ENCODE results near the gene ALOX5AP. TPM values are rescaled to one million over a fixed set of nuclear protein-coding genes. Genes with fewer than 3 reads are reported as not detected.

Gene ALOX5AP
- total and polyA plus RNA-seq, 2 donors (not counting 1 experiment from before 2014, with no cell fraction given): 0.17 to 0.25 TPM

DNA sequence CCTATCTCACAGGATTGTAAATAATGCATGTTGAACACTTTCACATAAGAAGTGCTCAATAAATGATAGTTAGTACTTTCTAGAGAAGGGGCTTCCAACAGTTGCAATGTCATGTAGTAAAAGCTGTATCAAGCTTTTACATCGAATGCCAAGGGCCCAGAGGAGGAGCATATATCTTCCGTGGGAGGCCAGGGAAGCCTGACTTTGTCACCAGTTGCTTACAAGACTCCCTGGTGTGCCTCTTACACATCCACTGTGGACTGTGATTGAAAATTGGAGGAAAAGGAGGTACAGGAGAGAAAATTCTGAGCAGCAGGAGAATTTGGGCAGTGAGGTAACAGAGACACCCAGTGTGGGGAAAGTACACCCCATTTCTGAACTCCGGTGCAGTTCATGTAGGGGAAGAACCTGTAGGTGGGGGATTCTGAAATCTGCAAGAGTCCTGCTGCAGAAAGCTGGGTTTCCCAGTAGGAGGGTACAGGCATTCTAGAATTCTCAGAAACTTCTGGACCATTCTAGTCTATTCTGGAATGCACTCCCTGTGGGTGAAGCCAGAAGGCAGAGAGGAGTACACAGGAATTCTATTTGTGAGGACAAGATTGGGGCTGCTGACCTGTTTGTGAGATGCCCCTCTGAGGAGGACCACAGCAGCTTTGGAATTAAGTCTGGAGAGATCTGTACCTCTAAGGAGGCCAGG is 54.0 kb downstream of the ALOX5AP start:
- Histone ChIP-seq H4K20me1 (ENCODE audit: control insufficient read depth, extremely low read depth, insufficient read depth, low read length) (no peaks in the 10 kb centered on the region), H3K36me3 (ENCODE audit: control insufficient read depth, insufficient read depth, low read length) (no peaks in the 10 kb centered on the region), H3K79me2 (ENCODE audit: control insufficient read depth, insufficient read depth, low read length) (no peaks in the 10 kb centered on the region), H3K9ac (ENCODE audit: insufficient read depth, low read length) (no peak overlapping the region), H3K4me3 (replicated peaks in 1 of 4; ENCODE audit: control extremely low read depth in 1 of 4, insufficient read depth in 1 of 4, low read depth in 3 of 4, low read length in 4 of 4) (no peak overlapping the region), H3K9me3 (ENCODE audit: control insufficient read depth, insufficient read depth, low read depth, low read length) (no peaks in the 10 kb centered on the region), H2AFZ (ENCODE audit: low read length) (no peak overlapping the region), H3K27me3 (ENCODE audit: control insufficient read depth, insufficient read depth, low read length) (no peaks in the 10 kb centered on the region), H3K27ac (ENCODE audit: insufficient read depth, low read length) (no peak overlapping the region), H3K4me1 (ENCODE audit: control insufficient read depth, extremely low read depth, insufficient read depth, low read length) (peaks cover 18% of the 10 kb centered on the region), H3K4me2 (ENCODE audit: extremely low read depth, insufficient read depth, low read length) (no peak overlapping the region)
- DNase-seq (ENCODE audit: low read depth in 2 of 2): no peak
- TF ChIP-seq, protein P1, sequence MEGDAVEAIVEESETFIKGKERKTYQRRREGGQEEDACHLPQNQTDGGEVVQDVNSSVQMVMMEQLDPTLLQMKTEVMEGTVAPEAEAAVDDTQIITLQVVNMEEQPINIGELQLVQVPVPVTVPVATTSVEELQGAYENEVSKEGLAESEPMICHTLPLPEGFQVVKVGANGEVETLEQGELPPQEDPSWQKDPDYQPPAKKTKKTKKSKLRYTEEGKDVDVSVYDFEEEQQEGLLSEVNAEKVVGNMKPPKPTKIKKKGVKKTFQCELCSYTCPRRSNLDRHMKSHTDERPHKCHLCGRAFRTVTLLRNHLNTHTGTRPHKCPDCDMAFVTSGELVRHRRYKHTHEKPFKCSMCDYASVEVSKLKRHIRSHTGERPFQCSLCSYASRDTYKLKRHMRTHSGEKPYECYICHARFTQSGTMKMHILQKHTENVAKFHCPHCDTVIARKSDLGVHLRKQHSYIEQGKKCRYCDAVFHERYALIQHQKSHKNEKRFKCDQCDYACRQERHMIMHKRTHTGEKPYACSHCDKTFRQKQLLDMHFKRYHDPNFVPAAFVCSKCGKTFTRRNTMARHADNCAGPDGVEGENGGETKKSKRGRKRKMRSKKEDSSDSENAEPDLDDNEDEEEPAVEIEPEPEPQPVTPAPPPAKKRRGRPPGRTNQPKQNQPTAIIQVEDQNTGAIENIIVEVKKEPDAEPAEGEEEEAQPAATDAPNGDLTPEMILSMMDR (conservative IDR thresholded peaks at IDR 0.05 in 1 of 2, IDR thresholded peaks at IDR 0.05 in 1 of 2; ENCODE audit: low read depth in 1 of 2, low read length in 2 of 2): no peak
- TF ChIP-seq EZH2 (IDR thresholded peaks at IDR 0.05; ENCODE audit: low read length, missing control alignments): no peak

DNA sequence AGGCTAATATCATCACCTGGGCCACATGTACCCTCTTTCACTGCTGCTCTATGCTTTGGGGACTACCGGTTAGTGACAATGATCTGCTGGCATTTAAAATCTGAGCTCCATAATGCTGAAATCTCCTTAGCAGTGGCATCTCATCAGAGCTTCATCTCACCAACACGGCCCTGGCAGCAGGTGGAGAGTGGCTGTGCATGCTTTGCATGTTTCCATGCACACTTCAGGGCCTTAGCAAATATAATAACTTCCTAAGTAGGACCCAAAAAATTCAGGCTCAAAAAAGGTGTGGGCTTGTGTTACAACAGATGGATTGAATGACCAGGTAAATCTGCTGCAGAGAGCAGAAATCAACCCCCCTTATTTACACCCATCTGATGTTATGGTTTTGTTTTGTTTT is 55.2 kb downstream of the ALOX5AP start:
- TF ChIP-seq, protein P1 (conservative IDR thresholded peaks at IDR 0.05 in 1 of 2, IDR thresholded peaks at IDR 0.05 in 1 of 2; ENCODE audit: low read depth in 1 of 2, low read length in 2 of 2): no peak
- no peak for TF ChIP-seq EZH2 (IDR thresholded peaks at IDR 0.05; ENCODE audit: low read length, missing control alignments)
- H3K4me1 ChIP-seq (ENCODE audit: control insufficient read depth, extremely low read depth, insufficient read depth, low read length): peaks cover 18% of the 10 kb centered on the region
- H4K20me1 ChIP-seq (ENCODE audit: control insufficient read depth, extremely low read depth, insufficient read depth, low read length): no peaks in the 10 kb centered on the region
- no peak overlapping the region for H3K27ac ChIP-seq (ENCODE audit: insufficient read depth, low read length)
- H3K36me3 ChIP-seq (ENCODE audit: control insufficient read depth, insufficient read depth, low read length): no peaks in the 10 kb centered on the region
- H3K9ac ChIP-seq (ENCODE audit: insufficient read depth, low read length): no peak overlapping the region
- no peak for DNase-seq (ENCODE audit: low read depth in 2 of 2)
- no peak overlapping the region for H3K4me2 ChIP-seq (ENCODE audit: extremely low read depth, insufficient read depth, low read length)
- no peaks in the 10 kb centered on the region for H3K27me3 ChIP-seq (ENCODE audit: control insufficient read depth, insufficient read depth, low read length)
- H3K9me3 ChIP-seq (ENCODE audit: control insufficient read depth, insufficient read depth, low read depth, low read length): no peaks in the 10 kb centered on the region
- H3K79me2 ChIP-seq (ENCODE audit: control insufficient read depth, insufficient read depth, low read length): no peaks in the 10 kb centered on the region
- no peak overlapping the region for H3K4me3 ChIP-seq (replicated peaks in 1 of 4; ENCODE audit: control extremely low read depth in 1 of 4, insufficient read depth in 1 of 4, low read depth in 3 of 4, low read length in 4 of 4)
- H2AFZ ChIP-seq (ENCODE audit: low read length): no peak overlapping the region

DNA sequence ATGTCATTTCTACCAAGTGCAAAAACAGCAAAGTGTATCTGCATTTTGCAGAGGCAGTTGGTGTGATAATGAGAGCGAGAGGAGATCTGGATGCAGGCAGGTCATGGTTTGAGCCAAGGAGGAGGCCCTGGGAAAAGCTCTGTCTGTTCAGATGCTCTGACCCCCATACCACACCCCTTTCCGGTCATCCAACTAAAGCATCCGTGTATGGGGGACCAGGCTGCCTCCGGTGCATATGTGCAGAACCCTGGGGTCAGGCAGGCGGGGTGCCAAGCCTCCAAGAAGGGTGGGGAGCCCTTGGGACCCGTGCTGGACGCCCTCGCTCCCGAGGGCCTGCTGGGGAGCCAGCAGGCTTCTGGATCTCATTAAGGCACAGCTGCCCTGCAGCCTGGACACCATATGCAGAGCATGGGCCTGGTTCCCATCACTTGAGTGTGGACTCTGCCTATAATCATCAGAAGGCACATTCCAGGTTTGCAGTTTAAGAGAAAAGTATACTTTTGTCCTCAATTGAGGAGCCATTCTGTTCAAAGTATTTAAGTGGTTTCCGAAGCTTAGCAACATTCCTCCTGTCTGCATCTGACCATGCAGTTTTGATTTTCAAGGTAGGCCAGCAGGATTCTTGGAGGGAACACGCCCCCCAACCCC is 56.1 kb downstream of the ALOX5AP start:
- Histone ChIP-seq H3K27me3 (ENCODE audit: control insufficient read depth, insufficient read depth, low read length) (no peaks in the 10 kb centered on the region), H2AFZ (ENCODE audit: low read length) (no peak overlapping the region), H4K20me1 (ENCODE audit: control insufficient read depth, extremely low read depth, insufficient read depth, low read length) (no peaks in the 10 kb centered on the region), H3K4me3 (replicated peaks in 1 of 4; ENCODE audit: control extremely low read depth in 1 of 4, insufficient read depth in 1 of 4, low read depth in 3 of 4, low read length in 4 of 4) (no peak overlapping the region), H3K9ac (ENCODE audit: insufficient read depth, low read length) (no peak overlapping the region), H3K79me2 (ENCODE audit: control insufficient read depth, insufficient read depth, low read length) (no peaks in the 10 kb centered on the region), H3K36me3 (ENCODE audit: control insufficient read depth, insufficient read depth, low read length) (no peaks in the 10 kb centered on the region), H3K4me1 (ENCODE audit: control insufficient read depth, extremely low read depth, insufficient read depth, low read length) (peaks cover 20% of the 10 kb centered on the region), H3K9me3 (ENCODE audit: control insufficient read depth, insufficient read depth, low read depth, low read length) (no peaks in the 10 kb centered on the region), H3K4me2 (ENCODE audit: extremely low read depth, insufficient read depth, low read length) (peak overlapping the region; percentile 48), H3K27ac (ENCODE audit: insufficient read depth, low read length) (peak overlapping the region; percentile 15)
- DNase-seq (ENCODE audit: low read depth in 2 of 2): peak; percentile 39 to 55
- TF ChIP-seq, protein P1 (conservative IDR thresholded peaks at IDR 0.05 in 1 of 2, IDR thresholded peaks at IDR 0.05 in 1 of 2; ENCODE audit: low read depth in 1 of 2, low read length in 2 of 2): no peak
- TF ChIP-seq EZH2 (IDR thresholded peaks at IDR 0.05; ENCODE audit: low read length, missing control alignments): no peak

Measured in fibroblast of lung (primary cell).